Epithelial cell of proximal tubule (primary cell): Measurements from ENCODE around the gene FKBP6. TPM values are rescaled to one million over a fixed set of nuclear protein-coding genes. Genes with fewer than 3 reads are reported as not detected.
"Not testable (repeated sequence)": the region's sequence is repeated elsewhere in the genome, so short reads cannot be mapped to it uniquely, and the experiment has no call there.

Source experiments
- DNase-seq: peaks from one replicate; pipeline ENCODE4 v3.0.0-alpha.2; 2011; ENCODE audit warnings: low read depth
- H3K4me3 ChIP-seq: 2 replicates; pipeline ENCODE4 v1.5.1; 2011; ENCODE audit warnings: low read depth, mild to moderate bottlenecking, low read length
- CTCF ChIP-seq: conservative IDR thresholded peaks from 2 replicates; pipeline ENCODE4 v1.5.1; 2012; ENCODE audit warnings: low read depth, mild to moderate bottlenecking, low read length
- total RNA-seq: library from RNA; depleted of rRNA; stranded (reverse); fragments of >200 nt; gene quantifications from 2 replicates; pipeline ENCODE4 v1.2.3, GENCODE V29; 2015

Gene FKBP6
- not detected in 2 replicates for total RNA-seq

DNA sequence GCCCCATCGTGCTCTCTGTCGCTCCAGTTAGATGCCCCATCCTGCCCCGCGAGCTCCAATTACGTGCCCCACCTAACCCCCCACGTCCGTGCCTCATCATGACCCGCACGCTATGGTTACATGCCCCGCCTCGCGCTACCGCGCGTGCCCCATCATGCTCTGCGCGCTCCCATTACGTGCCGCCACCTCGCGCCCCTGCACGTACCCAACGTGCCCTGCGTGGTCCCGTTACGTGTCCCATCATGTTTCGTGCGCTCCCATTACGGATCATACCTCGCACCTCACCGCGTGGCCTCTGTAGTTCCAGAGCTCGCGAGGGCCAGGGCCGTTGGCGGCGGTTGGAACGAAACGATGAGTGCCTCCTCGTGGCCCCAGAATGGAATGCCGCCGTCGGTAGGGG lies at the start of gene FKBP6, which contains the start of gene TRIM50:
Gene FKBP6 (plus strand): TSS at position 240 of the 400 bp plus-strand sequence. CDS start 268 bp downstream, outside the sequence.
Gene TRIM50 (minus strand): TSS at position 161 of the 400 bp plus-strand sequence. CDS start 3,295 bp downstream, outside the sequence.
- DNase-seq, H3K4me3 ChIP-seq: not testable (repeated sequence)

GRCh38 chr7:73297235-73297634 lies 30.7 kb upstream of the FKBP6 start:
- H3K4me3 ChIP-seq, DNase-seq: not testable (repeated sequence)

GRCh38 chr7:73297706-73298105 lies 30.3 kb upstream of the FKBP6 start:
- not testable (repeated sequence) for DNase-seq, H3K4me3 ChIP-seq

DNA sequence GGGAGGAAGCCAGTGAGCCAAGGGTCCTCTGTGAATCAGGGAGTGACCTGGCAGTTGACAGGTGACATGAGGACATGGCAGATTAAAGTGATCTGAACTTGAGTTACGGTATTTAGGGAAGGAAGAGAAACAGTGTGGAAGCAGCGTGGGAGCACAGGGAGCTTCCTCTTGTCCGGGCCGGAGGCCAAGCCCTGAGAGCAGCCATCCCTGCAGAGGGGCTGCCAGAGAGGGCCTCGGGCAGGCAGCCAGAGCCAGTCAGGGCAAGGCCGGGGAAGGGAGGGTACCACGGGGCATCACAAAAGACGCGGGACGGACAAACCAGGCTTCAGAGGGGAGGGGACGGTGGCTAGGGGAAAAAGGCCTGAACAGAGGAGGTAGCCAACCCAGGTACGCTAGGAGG lies 28.1 kb upstream of the FKBP6 start:
- not testable (repeated sequence) for H3K4me3 ChIP-seq, DNase-seq

DNA sequence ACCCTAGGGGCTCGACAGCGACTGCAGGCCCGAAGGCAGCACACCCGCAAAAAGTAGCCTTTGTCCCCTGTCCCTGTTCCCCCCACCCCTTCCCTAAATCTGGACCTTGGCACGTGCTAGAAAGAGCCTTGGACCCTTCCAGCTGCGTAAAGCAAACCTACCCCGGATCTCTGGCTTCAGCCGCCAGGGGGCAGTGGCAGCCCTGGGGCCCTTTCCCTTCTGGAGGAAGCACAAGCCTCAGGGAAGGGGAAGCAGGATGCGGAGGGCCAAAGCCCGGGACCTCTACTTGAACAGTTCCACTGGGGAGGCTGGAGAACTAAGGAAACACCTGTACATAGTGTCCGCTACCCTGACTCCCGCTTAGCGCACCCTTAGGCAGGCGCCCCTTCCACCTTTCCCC lies 26.9 kb upstream of the FKBP6 start:
- not testable (repeated sequence) for H3K4me3 ChIP-seq, DNase-seq

GRCh38 chr7:73302846-73303245 lies 25.1 kb upstream of the FKBP6 start:
- not testable (repeated sequence) for DNase-seq, H3K4me3 ChIP-seq

GRCh38 chr7:73303546-73303945 lies 24.4 kb upstream of the FKBP6 start:
- no peak for DNase-seq
- H3K4me3 ChIP-seq = no peak overlapping the region
- TF ChIP-seq CTCF = no peak

DNA sequence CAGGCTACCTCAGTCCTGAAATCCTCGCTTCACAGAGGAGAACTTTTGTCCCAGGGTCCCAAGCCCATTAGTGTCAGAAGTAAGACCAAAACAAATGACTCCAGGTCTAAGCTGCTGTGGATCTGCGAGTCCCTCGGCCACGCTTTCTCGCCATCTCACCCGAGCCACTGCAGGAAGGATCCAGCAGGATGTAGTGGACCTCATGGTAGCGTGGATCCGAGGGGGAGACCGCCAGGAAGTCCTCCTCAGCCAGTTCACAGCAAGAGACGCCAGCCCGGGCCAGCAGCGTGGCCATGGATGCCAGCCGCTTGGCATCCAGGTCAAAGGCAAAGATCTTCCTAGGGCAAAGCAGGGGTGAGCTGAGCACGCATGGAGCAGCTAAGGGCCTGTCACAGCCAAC lies 23.9 kb upstream of the FKBP6 start:
- TF ChIP-seq CTCF = no peak
- DNase-seq = no peak
- no peak overlapping the region for H3K4me3 ChIP-seq

GRCh38 chr7:73304612-73305387 lies 23.2 kb upstream of the FKBP6 start:
- H3K4me3 ChIP-seq, DNase-seq: not testable (repeated sequence)
- TF ChIP-seq CTCF = peak; percentile 10

- DNase-seq = no peak
- H3K4me3 ChIP-seq = peak overlapping the region; percentile 87
- no peak for TF ChIP-seq CTCF
Observed at GRCh38 chr7:73307436-73307835, 20.5 kb upstream of the FKBP6 start.
